GM10266 (cell line): ENCODE results near the gene FHOD1.

Source experiments
- DNase-seq: peaks from one replicate; pipeline ENCODE4 v3.0.0; 2012; ENCODE audit errors: extremely low spot score
- CTCF ChIP-seq: IDR thresholded peaks from 2 replicates; pipeline ENCODE4 v1.5.1; 2012; ENCODE audit warnings: mild to moderate bottlenecking, low read depth; ENCODE audit not compliant: control insufficient read depth, insufficient read depth; ENCODE audit errors: missing control alignments

Gene FHOD1

DNA sequence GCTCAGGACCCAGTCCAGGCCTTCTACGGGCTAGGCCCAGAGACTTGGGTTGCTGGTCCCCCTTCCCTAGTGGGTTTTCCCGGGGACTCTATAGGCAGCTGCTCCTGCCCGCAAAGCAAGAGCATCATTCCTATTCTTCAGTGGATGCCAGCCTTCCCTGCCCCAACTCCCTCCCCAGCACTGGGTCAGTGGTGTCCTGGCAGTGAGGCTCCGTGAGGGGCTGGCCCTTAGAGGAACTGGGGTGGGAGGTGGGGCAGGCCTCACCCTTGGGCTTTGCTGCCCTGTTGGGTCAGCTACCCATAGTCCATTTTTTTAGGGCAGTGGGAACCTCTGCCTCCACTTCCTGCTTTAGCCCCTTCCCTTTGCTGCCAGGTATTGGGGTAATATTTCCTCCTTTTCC, 24.2 kb upstream of the FHOD1 start:
- no peak for TF ChIP-seq CTCF
- DNase-seq: no peak

DNA sequence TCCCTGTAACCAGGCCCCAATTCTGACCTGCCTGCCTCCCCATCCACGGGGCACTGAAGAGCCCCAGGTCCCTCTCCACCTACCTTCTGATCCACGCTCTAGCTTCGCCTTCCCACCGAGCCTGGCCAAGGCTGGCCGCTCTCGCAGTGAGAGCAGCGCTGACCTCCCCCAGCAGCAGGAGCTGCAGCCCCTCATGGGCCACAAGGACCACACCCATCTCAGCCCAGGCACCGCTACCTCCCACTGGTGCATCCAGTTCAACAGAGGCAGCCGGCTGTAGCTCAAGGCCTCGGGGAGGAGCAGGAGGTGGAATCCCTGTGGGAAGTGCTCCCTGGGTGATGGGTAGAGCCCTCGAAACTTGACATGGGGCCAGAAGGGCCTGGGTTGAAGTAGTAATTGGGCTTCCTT, 23.7 kb upstream of the FHOD1 start:
- no peak for TF ChIP-seq CTCF
- DNase-seq: no peak

GRCh38 chr16:67269766-67270165, 22.5 kb upstream of the FHOD1 start:
- DNase-seq: no peak
- no peak for TF ChIP-seq CTCF

GRCh38 chr16:67268136-67268579, 20.9 kb upstream of the FHOD1 start:
- DNase-seq: no peak

GRCh38 chr16:67265834-67266233, 18.6 kb upstream of the FHOD1 start:
- no peak for DNase-seq
- TF ChIP-seq CTCF: no peak

More at GRCh38 chr16:67268136-67268579, 20.9 kb upstream of the FHOD1 start:
- no peak for TF ChIP-seq CTCF

- no peak for DNase-seq
- TF ChIP-seq CTCF: no peak
Measured at GRCh38 chr16:67264866-67265265, 17.6 kb upstream of the FHOD1 start.

DNA sequence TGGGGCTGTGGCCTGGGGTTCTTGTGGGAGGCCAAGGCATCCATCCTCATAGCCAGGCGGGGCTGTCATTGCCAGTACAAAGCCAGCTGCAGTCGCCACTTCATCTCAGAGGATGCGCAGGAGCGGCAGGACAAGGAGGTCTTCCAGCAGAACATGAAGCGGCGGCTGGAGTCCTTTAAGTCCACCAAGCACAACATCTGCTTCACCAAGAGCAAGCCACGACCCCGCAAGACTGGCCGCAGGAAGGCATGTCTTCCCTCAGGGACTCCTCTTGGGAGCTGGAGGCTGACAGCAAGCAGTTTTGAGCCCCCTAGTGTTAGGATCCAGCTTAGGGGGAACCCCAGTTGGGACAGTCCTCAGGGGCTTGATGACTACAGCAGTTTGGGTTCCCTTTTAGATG, 17.0 kb upstream of the FHOD1 start:
- no peak for DNase-seq
- no peak for TF ChIP-seq CTCF
